Femur (tissue), 1 donor: ENCODE measurements around the gene MRPL39.
A peak's percentile ranks its signal among the peaks of the same experiment; 100 is the strongest.

Experiments
- DNase-seq: peaks from one replicate; pipeline ENCODE4 v3.0.0-alpha.2; 2017

MRPL39 gene

DNA sequence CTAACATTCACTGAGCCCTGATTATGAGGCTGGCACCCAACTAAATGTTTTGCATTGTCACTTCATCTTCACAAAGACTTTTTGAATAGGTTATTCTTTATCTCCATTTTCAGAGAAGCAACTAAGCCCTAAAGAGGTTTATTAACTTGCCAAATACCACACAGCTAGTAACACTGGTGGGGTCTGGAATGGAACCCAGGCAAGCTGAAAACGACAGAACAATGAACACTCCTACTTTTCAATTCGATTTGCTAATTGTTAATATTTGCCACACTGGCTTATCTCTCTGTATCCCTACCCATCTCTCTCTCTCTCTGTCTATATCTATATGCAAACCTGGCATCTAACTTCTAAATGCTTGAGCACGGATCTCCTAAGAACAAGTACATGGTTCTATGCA, 40.6 kb downstream of the MRPL39 start:
- no peak for DNase-seq

DNA sequence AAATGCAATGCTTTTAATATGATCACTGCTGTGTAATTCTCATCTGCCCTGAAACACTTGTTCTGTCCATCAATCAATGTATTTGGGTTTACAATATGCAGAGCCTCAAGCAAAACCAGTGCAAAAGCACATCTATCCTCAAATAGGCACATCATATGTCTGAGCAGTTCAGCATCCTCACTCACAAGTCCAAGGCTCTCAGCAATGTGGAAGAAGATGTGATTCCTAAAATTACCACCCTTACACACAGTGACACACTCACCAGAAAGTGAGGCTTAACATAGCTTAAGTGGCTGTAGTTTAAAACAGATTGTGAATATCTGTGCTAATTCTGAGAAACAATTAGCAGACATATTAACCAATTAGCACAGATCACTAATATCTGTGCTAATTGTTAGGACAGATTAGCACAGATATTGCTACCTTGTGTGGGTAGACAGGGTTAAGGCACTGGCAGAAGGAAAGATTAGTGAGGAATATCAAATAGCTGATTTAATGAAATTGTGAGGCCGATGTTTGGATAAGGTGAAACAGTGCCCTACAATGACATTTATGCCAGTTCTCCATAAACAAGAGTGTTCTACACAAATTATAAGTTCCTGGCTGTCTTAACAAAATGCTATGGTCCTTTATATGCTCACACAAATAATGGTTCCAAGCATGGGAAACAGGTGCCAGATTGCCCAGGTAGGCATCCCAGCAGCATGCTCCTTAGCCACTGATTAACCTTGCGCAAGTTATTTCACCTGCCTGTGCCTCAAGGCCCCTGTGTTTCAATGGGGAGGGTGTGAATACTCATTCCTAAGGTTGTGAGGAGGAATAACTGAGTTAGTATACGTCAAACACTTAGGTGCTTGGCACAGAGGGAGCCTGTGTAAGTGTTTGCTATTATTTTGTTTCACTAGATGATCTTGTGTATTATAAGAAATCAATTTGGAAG, 41.7 kb downstream of the MRPL39 start:
- DNase-seq, result no peak

DNA sequence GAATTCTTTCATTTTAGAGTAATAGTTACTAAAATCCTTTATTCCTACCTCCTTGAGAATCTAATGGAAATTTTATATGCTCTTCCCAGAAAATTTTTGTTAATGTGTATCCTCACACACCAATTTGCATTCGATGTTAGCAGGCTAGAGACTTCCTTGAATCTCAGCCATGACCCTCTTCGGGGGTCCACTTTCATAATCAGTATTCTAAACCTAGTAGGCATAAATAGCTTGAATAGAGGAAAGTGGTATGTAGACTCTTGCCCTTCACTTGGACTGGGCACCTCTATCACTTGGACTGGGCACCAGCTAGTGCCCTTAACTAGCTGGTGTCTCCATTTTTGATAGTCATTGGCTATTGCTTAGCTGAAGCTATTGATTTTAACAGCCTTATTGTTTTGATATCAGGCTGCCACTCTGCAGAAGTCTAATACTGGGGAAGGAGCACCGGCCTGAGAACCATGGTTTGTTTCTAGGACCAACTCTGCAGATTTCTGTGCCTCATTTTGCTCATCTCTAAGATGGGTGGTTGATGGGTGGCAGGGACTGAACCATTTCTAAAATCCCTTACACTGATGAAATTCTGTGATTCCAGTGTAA, 42.8 kb downstream of the MRPL39 start:
- DNase-seq, result no peak

DNA sequence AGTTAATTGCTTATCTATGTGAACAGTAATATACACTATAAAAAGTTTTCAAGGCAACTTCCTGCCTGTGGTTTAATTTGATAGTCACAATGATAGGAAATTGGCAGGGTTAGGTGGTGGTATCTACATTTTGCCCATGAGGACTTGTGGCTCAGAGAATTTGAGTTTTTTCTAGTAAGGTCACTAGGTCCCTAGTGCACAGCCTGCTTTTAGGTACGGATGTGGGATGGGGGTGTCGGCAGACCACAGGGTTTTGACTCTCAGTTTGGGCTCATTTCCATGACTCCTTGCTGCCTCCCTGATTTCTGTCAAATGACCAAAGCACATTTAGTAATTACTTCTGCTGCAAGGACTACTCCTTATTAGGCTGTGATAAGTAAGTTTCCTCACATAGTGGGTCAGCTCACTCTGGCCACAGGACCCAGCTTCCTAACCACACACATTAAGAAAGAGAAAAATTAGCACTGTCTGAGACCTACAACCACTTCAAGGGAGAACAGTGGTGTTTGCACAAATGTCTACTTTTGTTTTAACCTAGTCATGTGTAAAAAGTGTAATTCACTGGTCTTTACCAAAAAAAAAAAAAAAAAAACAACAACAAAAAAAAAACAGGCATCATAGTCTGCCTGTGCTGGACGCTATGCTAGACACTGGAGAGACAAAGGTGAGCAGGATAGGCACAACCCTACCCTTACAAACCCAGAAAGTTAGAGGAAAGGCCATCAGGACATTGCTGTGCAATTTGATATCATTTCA, 43.7 kb downstream of the MRPL39 start:
- DNase-seq, result no peak

DNA sequence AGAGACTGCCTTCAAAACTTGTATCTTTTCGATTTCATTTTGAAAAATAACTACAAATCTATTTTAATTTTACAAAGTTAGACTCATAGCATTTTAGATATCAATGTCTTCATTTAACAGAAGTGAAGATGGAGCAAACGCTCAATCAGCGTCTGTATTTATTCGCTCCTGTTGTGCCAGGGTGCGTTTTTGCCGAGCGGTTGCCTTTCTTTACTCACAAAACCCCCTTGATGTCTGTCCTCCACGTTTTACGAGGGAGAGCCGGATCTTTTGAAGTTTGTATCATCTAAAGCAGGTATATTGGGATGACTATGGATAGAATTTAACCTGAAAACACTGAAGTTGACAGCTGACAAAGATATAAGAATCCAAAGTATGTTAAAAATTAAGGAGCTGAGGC, 44.6 kb downstream of the MRPL39 start:
- DNase-seq, result no peak

DNA sequence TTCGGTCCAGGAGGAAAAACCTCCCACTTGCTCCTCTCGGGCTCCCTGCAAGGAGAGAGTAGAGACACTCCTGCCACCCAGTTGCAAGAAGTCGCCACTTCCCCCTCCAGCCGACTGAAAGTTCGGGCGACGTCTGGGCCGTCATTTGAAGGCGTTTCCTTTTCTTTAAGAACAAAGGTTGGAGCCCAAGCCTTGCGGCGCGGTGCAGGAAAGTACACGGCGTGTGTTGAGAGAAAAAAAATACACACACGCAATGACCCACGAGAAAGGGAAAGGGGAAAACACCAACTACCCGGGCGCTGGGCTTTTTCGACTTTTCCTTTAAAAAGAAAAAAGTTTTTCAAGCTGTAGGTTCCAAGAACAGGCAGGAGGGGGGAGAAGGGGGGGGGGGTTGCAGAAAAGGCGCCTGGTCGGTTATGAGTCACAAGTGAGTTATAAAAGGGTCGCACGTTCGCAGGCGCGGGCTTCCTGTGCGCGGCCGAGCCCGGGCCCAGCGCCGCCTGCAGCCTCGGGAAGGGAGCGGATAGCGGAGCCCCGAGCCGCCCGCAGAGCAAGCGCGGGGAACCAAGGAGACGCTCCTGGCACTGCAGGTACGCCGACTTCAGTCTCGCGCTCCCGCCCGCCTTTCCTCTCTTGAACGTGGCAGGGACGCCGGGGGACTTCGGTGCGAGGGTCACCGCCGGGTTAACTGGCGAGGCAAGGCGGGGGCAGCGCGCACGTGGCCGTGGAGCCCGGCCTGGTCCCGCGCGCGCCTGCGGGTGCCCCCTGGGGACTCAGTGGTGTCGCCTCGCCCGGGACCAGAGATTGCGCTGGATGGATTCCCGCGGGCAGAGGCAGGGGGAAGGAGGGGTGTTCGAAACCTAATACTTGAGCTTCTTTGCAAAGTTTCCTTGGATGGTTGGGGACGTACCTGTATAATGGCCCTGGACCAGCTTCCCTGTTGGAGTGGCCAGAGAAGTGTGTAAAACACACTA, 45.3 kb downstream of the MRPL39 start:
- peak; percentile 77 for DNase-seq

DNA sequence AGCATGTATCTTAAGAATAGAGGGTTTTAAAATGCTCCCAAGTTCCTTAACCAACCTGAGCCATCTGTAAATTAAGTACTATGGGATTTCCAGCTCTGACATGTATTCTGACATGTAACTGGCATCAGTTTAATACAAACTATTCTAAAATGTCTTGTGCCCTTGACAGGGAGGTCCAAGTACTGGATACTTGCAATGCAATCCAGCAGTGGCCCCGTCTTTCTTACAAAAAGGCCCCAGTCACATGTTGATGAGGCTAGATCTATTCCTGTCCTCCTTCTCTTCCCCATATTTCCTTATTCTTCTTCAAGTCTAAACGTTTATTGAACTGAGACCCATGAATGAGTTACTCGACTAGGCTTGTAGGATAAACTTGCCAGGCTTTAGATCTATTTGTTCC, 46.4 kb downstream of the MRPL39 start:
- no peak for DNase-seq

DNA sequence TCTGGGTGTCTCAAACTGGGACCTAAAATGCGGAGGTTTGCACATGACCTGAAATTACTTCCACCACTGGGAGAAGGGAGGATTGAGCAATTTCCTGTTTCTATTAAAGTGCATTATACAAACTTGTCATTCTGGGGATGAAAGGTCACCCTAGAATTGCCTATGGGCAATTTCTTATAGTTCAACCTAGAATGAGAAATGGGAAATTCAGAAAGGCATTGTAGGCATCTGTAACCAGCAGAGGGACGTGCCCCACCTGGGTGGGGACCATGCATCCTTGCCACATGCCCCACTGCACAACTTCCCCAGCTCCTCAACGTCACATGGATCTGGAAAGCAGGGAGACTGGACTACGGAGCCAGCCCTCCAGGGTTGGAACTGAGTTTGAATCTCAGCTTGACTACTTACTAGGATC, 47.0 kb downstream of the MRPL39 start:
- no peak for DNase-seq

DNA sequence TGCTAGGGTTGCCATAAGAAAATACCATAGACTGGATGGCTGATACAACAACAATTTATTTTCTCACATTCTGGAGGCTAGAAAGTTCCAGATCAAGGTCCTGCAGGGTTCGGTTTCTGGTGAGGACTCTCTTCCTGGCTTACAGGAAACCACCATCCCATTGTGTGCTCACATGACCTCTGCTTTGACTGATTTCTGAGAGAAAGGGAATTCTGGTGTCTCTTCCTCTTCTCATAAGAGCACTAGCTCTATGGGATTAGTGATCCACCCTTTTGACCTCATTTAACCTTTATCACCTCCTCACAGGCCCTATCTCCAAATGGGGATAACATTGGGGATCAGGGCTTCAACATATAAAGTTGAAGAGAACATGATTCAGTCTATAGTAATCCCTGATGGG, 47.5 kb downstream of the MRPL39 start:
- DNase-seq, result no peak

DNA sequence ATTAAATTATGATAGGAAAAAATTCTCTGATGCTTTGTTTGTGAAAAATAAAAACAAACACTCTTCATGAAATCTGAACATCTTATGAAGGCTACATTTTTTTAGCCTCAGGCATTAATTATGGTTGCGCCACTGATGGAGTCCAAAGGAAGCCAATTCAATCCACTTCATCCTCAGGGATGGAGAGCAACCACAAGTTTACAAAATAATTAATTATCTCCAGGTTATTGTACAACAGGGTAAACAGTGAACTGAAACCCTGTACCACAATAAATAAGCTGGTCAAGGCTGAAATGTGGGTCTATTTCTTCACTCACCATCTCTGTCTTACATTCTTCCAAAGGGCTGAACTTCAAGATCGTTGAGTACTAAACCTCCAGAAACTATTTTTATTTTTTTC, 49.2 kb downstream of the MRPL39 start:
- DNase-seq, result no peak

DNA sequence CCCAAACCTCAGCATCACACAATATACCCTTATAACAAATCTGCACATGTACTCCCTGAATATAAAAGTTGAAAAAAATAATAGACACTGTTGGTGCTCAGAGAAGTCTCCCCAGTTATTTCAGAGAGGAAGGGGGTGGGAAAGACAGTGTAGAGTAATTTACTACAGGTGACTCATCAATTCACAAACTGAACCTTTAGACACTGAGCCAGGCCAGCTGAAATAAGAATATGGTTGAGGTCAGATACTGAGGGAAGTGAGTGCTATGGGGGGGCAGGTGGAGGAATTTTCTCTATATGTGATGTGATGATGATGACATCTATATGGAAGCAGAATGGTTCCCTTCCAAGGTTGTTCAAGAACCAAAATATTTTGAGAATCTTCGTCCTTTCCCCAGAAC, 50.1 kb downstream of the MRPL39 start:
- no peak for DNase-seq

DNA sequence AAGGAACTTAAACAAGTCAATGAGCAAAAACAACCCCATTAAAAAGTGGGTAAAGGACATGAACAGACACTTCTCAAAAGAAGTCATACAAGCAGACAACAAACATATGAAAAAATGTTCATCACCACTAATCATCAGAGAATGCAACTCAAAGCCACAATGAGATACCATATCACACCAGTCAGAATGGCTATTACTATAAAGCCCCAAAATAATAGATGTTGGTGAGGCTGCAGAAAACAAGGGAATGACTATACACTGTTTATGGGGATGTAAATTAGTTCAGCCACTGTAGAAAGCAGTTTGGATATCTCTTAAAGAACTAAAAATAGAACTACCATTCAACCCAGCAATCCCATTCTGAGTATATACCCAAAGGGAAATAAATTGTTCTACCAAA, 51.2 kb downstream of the MRPL39 start:
- DNase-seq, result no peak

DNA sequence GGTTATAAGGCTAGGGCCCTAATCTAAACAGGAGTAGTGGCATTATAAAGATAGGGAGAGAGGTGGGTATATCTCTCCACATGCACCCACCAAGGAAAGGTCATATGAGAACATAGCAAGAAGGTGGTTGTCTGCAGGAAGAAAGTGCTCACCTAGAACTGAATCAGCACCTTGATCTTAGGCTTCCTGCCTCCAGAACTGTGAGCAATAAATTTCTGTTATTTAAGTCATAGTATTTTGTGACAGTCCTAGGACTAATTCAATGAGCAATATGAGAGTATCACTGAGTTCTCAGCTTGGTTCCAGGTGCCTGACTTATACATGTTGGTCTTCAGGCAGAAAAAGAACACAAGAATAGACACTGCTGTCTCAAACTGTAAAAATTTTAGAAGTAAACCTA, 51.8 kb downstream of the MRPL39 start:
- no peak for DNase-seq

DNA sequence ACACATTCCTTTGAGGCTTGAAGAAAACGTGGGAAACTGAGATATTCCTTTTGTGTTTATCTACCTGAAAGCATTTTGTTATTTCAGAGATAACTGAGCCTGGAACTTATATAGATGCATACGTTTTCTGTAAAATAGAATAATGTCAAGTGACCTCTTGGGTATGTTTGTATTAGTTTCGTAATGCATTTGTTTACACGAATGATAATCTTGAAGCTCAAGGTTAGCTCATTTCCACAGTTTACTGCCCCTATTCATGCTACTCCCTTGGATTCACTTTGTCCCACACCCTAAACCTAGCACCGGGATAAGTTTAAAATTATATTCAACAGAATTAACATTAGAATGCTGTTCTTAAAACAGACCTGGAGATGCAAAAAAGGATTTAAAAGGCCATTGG, 54.4 kb downstream of the MRPL39 start:
- no peak for DNase-seq

DNA sequence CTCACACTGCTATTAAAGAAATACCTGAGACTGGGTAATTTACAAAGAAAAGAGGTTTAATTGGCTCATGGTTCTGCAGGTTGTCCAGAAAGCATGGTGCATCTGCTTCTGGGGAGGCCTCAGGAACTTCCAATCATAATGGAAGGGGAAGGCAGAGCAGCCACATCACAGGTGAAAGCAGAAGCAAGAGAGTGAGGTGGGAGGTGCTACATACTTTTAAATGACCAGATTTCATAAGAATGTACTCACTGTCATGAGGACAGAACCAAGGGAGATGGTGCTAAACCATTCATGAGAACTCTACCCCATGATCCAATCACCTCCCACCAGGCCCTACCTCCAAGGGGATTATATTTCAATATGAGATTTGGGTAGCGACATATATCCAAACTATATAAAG, 55.7 kb downstream of the MRPL39 start:
- DNase-seq, result no peak

DNA sequence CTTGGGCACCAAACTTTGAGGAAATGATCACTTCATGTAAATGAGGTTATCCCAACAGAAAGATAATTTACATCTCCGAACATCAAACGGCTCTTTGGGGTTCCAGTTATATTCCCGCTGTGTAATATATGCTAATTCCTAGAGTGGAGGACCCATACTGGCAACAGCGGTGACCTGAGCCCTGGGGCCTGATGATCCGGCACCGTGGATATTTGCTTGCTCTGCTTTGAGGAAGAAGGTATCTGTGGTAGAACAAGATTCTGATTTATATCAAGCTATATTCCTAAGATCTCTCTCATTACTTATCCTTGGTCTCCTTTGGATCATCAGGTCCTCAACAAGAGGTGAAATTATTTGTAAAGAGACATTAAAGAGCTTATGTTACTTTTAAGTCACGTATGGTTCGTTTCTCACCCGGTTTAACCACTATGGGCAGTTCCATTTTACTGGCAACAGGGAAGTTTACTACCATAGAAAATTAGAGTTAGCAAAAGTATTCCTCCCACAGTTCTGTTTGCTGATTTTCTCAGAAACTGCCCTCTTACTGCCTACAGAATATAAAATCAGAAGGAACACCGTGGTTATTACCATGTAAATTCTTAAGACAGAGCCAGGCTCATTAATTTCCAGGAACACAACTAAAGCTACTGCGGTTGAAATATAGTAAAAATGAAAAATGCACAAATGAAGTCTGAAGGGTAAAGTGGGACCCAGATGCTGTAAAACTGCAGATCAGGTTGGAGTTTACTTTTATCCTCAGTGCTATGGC, 56.7 kb downstream of the MRPL39 start:
- no peak for DNase-seq

DNA sequence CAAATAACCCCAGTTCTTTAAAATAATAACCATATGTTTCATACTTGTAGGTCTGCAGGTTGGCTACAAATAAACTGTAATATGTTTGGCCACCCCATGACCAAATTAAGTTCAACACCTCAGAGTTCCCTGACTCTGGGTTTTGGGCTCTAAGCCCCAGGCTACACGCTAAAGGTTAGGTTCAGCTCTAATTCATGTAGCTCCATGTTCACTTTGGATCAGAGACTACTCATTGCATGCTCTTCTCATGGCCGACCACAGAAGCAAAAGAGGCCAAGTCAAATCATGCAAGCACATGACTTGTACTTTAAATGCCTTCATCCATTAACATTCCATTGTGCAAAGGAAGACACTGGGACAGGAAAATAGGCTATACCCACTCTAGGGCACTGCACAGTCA, 66.2 kb downstream of the MRPL39 start:
- DNase-seq, result no peak

DNA sequence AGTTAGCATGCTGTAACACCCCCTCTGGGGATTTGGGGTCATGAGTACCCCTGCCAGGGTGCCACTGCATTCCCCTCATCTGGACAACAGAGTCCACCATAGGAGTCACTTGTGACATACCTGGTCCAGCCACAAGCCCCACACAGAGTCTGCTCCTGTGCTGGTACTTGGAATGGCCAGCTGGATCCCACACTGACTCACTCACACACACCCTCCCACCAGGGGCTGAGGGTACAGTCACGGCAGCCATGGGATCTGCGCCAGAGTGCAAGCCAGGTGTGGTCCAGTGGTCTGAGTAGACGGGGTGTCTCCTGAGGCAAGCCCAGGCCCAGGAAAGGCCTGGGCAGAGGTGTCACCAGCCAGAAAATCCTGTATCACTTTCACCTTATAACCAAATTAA, 67.7 kb downstream of the MRPL39 start:
- no peak for DNase-seq

DNA sequence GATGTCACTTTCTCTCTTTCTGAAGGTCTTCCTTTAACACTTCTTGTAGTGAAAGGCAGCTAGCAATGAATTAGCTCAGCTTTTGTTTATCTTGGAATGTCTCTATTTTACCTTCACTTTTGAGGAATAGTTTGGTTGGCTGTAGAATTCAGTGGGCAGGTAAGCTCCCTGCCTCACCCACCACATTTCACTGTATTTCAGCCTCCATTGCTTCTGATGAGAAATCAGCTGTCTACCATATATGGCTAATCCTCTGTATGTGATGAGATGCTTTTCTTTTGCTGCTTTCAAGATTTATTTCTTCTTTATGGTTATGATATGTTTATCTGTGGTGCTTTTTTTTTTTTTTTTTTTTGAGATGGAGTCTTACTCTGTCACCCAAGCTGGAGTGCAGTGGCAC, 70.1 kb downstream of the MRPL39 start:
- no peak for DNase-seq

DNA sequence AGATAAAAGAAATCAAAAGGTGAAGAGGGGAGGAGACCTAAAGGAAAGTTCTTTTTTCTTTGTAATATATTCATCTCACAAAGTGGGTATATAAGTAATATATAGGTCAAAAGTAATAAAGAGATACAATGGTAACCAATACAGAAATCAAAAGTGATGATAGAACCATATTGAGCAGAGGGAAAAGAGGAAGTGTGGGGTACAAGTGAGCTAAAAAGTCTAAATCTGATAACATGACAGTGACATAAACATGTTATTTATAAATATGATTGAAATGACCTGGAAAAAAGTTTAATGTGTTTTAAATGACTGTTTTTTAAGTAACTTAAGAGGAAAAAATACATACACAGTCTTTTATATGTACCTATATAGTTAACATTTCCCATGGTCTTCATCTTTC, 70.5 kb downstream of the MRPL39 start:
- DNase-seq, result no peak

DNA sequence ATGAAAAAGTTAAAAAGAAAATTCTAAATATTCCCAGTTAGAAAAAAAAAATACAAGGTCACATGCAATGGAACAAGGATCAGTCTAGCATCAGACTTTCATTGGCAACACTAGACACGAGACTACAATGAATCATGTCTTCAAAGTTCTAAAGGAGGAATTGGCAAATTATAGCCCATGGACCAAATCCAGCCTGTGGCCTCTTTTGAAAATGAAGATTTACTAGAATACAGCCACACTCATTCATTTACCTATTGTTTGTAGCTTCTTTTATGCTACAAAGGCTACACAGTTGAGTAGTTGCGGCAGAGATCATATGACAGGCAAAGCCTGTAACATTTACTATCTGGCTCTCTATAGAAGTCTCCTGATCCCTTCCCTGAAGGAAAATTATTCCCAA, 71.4 kb downstream of the MRPL39 start:
- DNase-seq, result no peak
